Measurements from ENCODE around the gene ALDH9A1. TPM values are rescaled to one million over a fixed set of nuclear protein-coding genes. Genes with fewer than 3 reads are reported as not detected.
"Not testable (repeated sequence)": the region's sequence is repeated elsewhere in the genome, so short reads cannot be mapped to it uniquely, and the experiment has no call there.

ALDH9A1 gene
- total RNA-seq, 2 experiments from 2014 or later = 46.9 to 54.4 TPM

GRCh38 chr1:165658766-165659580 lies 39.4 kb downstream of the ALDH9A1 start:
- H3K4me3 Mint-ChIP-seq, DNase-seq, H3K9me3 Mint-ChIP-seq, H3K27me3 Mint-ChIP-seq, H3K27ac Mint-ChIP-seq, H3K4me1 Mint-ChIP-seq: not testable (repeated sequence)
- POLR2A ChIA-PET = interaction anchor here (1.1 to 2.1 kb wide), 3 partner anchors 13 to 39 kb away, joined by 3 to 5 read pairs (median 5); partner anchors contain the start of gene ALDH9A1
- CTCF ChIA-PET = interaction anchor here (0.6 to 1.7 kb wide), 4 partner anchors 11 to 269 kb away, joined by 3 to 4 read pairs (median 4); no protein-coding TSS in a partner anchor
- H3K36me3 Mint-ChIP-seq (ENCODE audit: low read depth) = peaks cover 58% of the 10 kb centered on the region

DNA sequence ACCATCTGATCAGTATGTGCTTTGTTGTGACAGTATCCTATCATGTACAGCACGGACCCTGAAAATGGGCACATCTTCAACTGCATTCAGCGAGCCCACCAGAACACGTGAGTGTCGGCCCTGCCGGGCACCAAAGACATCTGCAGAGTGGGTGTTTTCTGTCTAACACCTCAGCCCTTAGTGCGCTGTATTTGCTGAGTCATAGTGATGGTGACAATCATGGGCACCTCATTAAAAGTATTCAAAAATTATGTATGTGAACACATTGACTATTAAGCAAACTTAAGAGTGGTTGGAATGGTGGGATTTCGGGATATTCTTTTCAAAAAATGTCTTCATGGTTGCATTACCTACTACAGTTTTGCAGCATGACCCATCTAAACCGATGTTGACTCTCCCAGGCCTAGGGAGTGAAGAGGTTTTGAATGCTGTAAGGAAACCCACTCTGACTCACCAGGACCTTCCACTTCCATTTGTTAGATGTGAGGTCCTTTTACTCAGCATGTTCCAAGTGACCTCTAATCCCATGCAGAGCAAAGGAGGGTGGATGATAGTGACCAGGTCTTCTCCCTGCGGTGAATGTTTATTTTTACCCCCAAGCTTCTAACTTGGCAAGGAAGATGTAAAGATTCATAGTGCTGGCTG lies 47.3 kb downstream of the ALDH9A1 start:
- no peak for DNase-seq
- peaks cover 32% of the 10 kb centered on the region for H3K36me3 Mint-ChIP-seq (ENCODE audit: low read depth)
- no peak overlapping the region for H3K27ac Mint-ChIP-seq
- no peaks in the 10 kb centered on the region for H3K9me3 Mint-ChIP-seq
- H3K4me1 Mint-ChIP-seq = peaks cover 21% of the 10 kb centered on the region
- CTCF ChIA-PET = no interaction called here
- H3K27me3 Mint-ChIP-seq = no peaks in the 10 kb centered on the region
- POLR2A ChIA-PET = no interaction called here
- no peak overlapping the region for H3K4me3 Mint-ChIP-seq

DNA sequence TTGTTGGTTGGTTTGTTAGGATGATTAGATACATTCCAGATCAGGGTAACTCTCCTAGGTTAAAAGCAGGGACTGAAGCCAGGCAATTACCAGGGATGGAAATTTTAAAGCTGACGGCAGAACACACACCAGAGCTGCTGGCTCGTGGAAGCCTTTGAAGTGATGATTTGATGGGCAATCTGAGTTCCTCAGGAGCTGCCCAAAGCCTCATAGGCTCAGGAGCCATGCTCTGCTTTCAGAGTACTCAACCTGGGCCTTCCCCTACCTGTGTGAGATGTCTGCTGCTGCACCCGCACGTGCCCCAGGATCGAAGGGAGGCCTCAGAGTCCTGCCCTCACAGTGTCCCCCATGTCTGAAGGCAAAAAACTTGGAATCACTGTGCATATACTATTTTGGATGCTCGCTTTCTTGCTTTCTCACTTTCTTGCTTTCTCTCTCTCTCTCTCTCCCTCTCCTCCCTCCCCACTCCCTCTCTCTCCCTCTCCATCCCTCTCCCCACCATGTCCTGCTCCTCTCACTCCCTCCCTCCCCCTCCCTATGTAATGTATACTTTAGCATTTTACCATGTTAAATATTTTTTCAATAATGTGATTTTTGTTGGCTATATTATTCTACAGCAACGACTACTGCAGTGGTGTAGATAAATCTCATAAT lies 49.3 kb downstream of the ALDH9A1 start:
- ChIA-PET POLR2A (interaction anchor here (0.6 kb wide), 1 partner anchor 19 kb away, joined by 4 read pairs; no protein-coding TSS in a partner anchor), CTCF (interaction anchor here (0.9 kb wide), 1 partner anchor 10 kb away, joined by 3 read pairs; no protein-coding TSS in a partner anchor)
- H3K36me3 Mint-ChIP-seq (ENCODE audit: low read depth) = peaks cover 24% of the 10 kb centered on the region
- H3K4me3 Mint-ChIP-seq = no peak overlapping the region
- no peaks in the 10 kb centered on the region for H3K27me3 Mint-ChIP-seq
- peaks cover 34% of the 10 kb centered on the region for H3K4me1 Mint-ChIP-seq
- no peak overlapping the region for H3K27ac Mint-ChIP-seq
- DNase-seq = no peak
- no peaks in the 10 kb centered on the region for H3K9me3 Mint-ChIP-seq

DNA sequence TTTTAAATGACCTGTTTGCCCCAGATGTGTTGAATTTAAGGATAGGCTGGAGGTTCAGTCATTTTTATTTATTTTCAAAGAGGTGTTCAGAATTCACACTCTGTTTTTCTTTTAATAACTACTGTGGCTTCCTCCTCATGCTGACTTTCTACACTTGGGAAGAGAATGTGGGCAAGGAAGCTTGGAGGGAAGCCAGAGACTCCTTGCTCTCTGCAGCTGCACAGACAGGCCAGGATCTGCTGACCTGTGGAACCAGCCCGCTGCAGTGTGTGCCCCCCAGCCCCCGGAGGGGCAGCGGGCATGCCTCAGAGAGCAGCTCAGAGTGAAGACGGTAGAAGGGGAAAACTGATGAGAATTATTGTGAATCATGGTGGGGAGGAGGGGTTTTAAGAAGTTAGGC lies 50.4 kb downstream of the ALDH9A1 start:
- Mint-ChIP-seq H3K9me3 (no peaks in the 10 kb centered on the region), H3K4me3 (no peak overlapping the region)
- CTCF ChIA-PET = interaction anchor here (0.9 to 1.5 kb wide), 4 partner anchors 11 to 56 kb away, joined by 3 to 8 read pairs (median 6); no protein-coding TSS in a partner anchor

GRCh38 chr1:165647517-165647916 lies 50.8 kb downstream of the ALDH9A1 start:
- H3K27me3 Mint-ChIP-seq = no peaks in the 10 kb centered on the region
- ChIA-PET CTCF (interaction anchor here (0.7 to 1.5 kb wide), 5 partner anchors 11 to 55 kb away, joined by 3 to 8 read pairs (median 6); no protein-coding TSS in a partner anchor), POLR2A (interaction anchor here (1.1 to 3.0 kb wide), 6 partner anchors 10 to 51 kb away, joined by 3 to 19 read pairs (median 4); partner anchors contain the start of genes ALDH9A1 and MGST3)
- no peak overlapping the region for H3K4me3 Mint-ChIP-seq
- peaks cover 36% of the 10 kb centered on the region for H3K4me1 Mint-ChIP-seq
- H3K27ac Mint-ChIP-seq = no peak overlapping the region
- peaks cover 20% of the 10 kb centered on the region for H3K36me3 Mint-ChIP-seq (ENCODE audit: low read depth)
- H3K9me3 Mint-ChIP-seq = no peaks in the 10 kb centered on the region
- DNase-seq = no peak

More for the DNA sequence above, 50.4 kb downstream of the ALDH9A1 start:
- POLR2A ChIA-PET = interaction anchor here (1.1 to 3.0 kb wide), 5 partner anchors 11 to 51 kb away, joined by 3 to 19 read pairs (median 4); partner anchors contain the start of genes ALDH9A1 and MGST3
- no peak for DNase-seq
- no peaks in the 10 kb centered on the region for H3K27me3 Mint-ChIP-seq
- peaks cover 36% of the 10 kb centered on the region for H3K4me1 Mint-ChIP-seq
- H3K27ac Mint-ChIP-seq = no peak overlapping the region
- peaks cover 21% of the 10 kb centered on the region for H3K36me3 Mint-ChIP-seq (ENCODE audit: low read depth)

- H3K27ac Mint-ChIP-seq = peak overlapping the region; percentile 70
- H3K9me3 Mint-ChIP-seq = no peaks in the 10 kb centered on the region
- peak; percentile 58 for DNase-seq
Observed at GRCh38 chr1:165645654-165646366, 52.6 kb downstream of the ALDH9A1 start.

GRCh38 chr1:165644064-165644735 lies 54.2 kb downstream of the ALDH9A1 start:
- no peaks in the 10 kb centered on the region for H3K27me3 Mint-ChIP-seq
- no peak overlapping the region for H3K27ac Mint-ChIP-seq
- ChIA-PET POLR2A (interaction anchor here (0.8 to 1.8 kb wide), 2 partner anchors 125 kb away, joined by 4 to 6 read pairs; partner anchors contain the start of gene TMCO1), CTCF (interaction anchor here (1.9 to 3.2 kb wide), 2 partner anchors 12 to 43 kb away, joined by 6 to 16 read pairs; no protein-coding TSS in a partner anchor)
- H3K36me3 Mint-ChIP-seq (ENCODE audit: low read depth) = peaks cover 2% of the 10 kb centered on the region
- no peak for DNase-seq
- H3K4me3 Mint-ChIP-seq = no peak overlapping the region
- H3K4me1 Mint-ChIP-seq = peaks cover 63% of the 10 kb centered on the region
- no peaks in the 10 kb centered on the region for H3K9me3 Mint-ChIP-seq

More at GRCh38 chr1:165645654-165646366, 52.6 kb downstream of the ALDH9A1 start:
- peak overlapping the region; percentile 8 for H3K4me3 Mint-ChIP-seq
- CTCF ChIA-PET = interaction anchor here (0.9 to 3.2 kb wide), 5 partner anchors 11 to 123 kb away, joined by 3 to 16 read pairs (median 4); partner anchors contain the start of gene TMCO1
- H3K27me3 Mint-ChIP-seq = no peaks in the 10 kb centered on the region
- POLR2A ChIA-PET = interaction anchor here (0.8 to 3.0 kb wide), 5 partner anchors 12 to 123 kb away, joined by 3 to 19 read pairs (median 6); partner anchors contain the start of genes MGST3 and TMCO1
- peaks cover 50% of the 10 kb centered on the region for H3K4me1 Mint-ChIP-seq
- peaks cover 6% of the 10 kb centered on the region for H3K36me3 Mint-ChIP-seq (ENCODE audit: low read depth)

GRCh38 chr1:165641231-165641987 lies 57.0 kb downstream of the ALDH9A1 start:
- H3K4me3 Mint-ChIP-seq = no peak overlapping the region
- peaks cover 9% of the 10 kb centered on the region for H3K36me3 Mint-ChIP-seq (ENCODE audit: low read depth)
- H3K4me1 Mint-ChIP-seq = peaks cover 52% of the 10 kb centered on the region
- ChIA-PET POLR2A (no interaction called here), CTCF (no interaction called here)
- no peak for DNase-seq
- H3K9me3 Mint-ChIP-seq = no peaks in the 10 kb centered on the region
- no peaks in the 10 kb centered on the region for H3K27me3 Mint-ChIP-seq
- peak overlapping the region; percentile 61 for H3K27ac Mint-ChIP-seq

GRCh38 chr1:165639821-165640623 lies 58.3 kb downstream of the ALDH9A1 start:
- ChIA-PET CTCF (no interaction called here), POLR2A (interaction anchor here (1.2 kb wide), 1 partner anchor 9 kb away, joined by 13 read pairs; the partner anchor contains the start of gene MGST3)
- H3K27me3 Mint-ChIP-seq = no peaks in the 10 kb centered on the region
- peaks cover 13% of the 10 kb centered on the region for H3K36me3 Mint-ChIP-seq (ENCODE audit: low read depth)
- peak overlapping the region; percentile 61 for H3K27ac Mint-ChIP-seq
- peaks cover 38% of the 10 kb centered on the region for H3K4me1 Mint-ChIP-seq
- H3K4me3 Mint-ChIP-seq = no peak overlapping the region
- no peaks in the 10 kb centered on the region for H3K9me3 Mint-ChIP-seq
- DNase-seq = no peak

- peaks cover 44% of the 10 kb centered on the region for H3K4me1 Mint-ChIP-seq
- H3K36me3 Mint-ChIP-seq (ENCODE audit: low read depth) = peaks cover 16% of the 10 kb centered on the region
- H3K9me3 Mint-ChIP-seq, H3K4me3 Mint-ChIP-seq, H3K27me3 Mint-ChIP-seq, DNase-seq, H3K27ac Mint-ChIP-seq: not testable (repeated sequence)
- ChIA-PET CTCF (interaction anchor here (0.6 to 1.3 kb wide), 2 partner anchors 23 to 48 kb away, joined by 3 read pairs; no protein-coding TSS in a partner anchor), POLR2A (interaction anchor here (2.1 kb wide), 1 partner anchor 60 kb away, joined by 6 read pairs; the partner anchor contains the start of gene ALDH9A1)
Observed at GRCh38 chr1:165638211-165638610, 60.2 kb downstream of the ALDH9A1 start.

All from activated CD4-positive, alpha-beta memory T cell treated with anti-CD3 and anti-CD28 coated beads, Interleukin-2, amount 10 ng/mL, durations not matched to agents 7 days and 5 days (primary cell).